H1 (cell line): Measurements from ENCODE around the gene KCNQ2. TPM values are rescaled to one million over a fixed set of nuclear protein-coding genes. Genes with fewer than 3 reads are reported as not detected.

Source experiments
- CTCF ChIA-PET: fragments of 300-600 bp; sonication (Branson Sonifier 250); formaldehyde crosslinking; loops from one replicate; lab custom pipeline; 2021; ENCODE audit not compliant: partially characterized antibody; lab: Charles Lee
- POLR2A ChIA-PET: fragments of 300-600 bp; sonication (Branson Sonifier 250); formaldehyde crosslinking; loops from one replicate; lab custom pipeline; 2021; ENCODE audit warnings: inconsistent platforms; ENCODE audit not compliant: partially characterized antibody; lab: Charles Lee
- DNase-seq, 2 experiments: peaks; one replicate each; pipeline versions ENCODE4 v3.0.0 to v3.0.0-alpha.2; 2010 to 2022; ENCODE audit warnings: low spot score in 2 of 2, low read depth in 1 of 2, mixed read lengths in 1 of 2
- FAIRE-seq: peaks from 2 replicates; lab custom pipeline; 2011; peaks lifted over from hg19 to GRCh38; lab: Jason Lieb, UNC
- H2AFZ ChIP-seq: 2 replicates; pipeline ENCODE4 v1.8.1; 2012; ENCODE audit warnings: low read length, inconsistent platforms
- H2AK5ac ChIP-seq: 2 replicates; pipeline ENCODE4 v1.6.1; 2013; ENCODE audit warnings: low read depth, low read length
- H2BK120ac ChIP-seq: replicated peaks from 2 replicates; pipeline ENCODE3; 2013; ENCODE audit warnings: low read depth, low read length, inconsistent platforms
- H2BK12ac ChIP-seq: 2 replicates; pipeline ENCODE4 v1.6.1; 2013; ENCODE audit warnings: low read depth, low read length
- H2BK15ac ChIP-seq: 2 replicates; pipeline ENCODE4 v1.6.1; 2013; ENCODE audit warnings: low read length
- H2BK20ac ChIP-seq: 2 replicates; pipeline ENCODE4 v1.6.1; 2013; ENCODE audit warnings: low read length
- H2BK5ac ChIP-seq: 2 replicates; pipeline ENCODE4 v1.6.1; 2013; ENCODE audit warnings: low read depth, low read length
- H3K14ac ChIP-seq: 2 replicates; pipeline ENCODE4 v1.6.1; 2013; ENCODE audit warnings: inconsistent platforms; ENCODE audit not compliant: insufficient read length
- H3K18ac ChIP-seq: 2 replicates; pipeline ENCODE4 v1.6.1; 2013; ENCODE audit warnings: low read length; ENCODE audit errors: extremely low read depth
- H3K23ac ChIP-seq: 2 replicates; pipeline ENCODE4 v1.6.1; 2013; ENCODE audit warnings: inconsistent platforms; ENCODE audit not compliant: insufficient read length
- H3K23me2 ChIP-seq: 2 replicates; pipeline ENCODE4 v1.6.1; 2013; ENCODE audit warnings: low read depth, low read length
- H3K27ac ChIP-seq: 2 replicates; pipeline ENCODE4 v1.6.1; 2011; ENCODE audit warnings: low read depth, low read length, inconsistent platforms
- H3K27me3 ChIP-seq, 4 experiments: replicated peaks in 1 of 4; 1 replicate in 1 of 4; 2 replicates in 3 of 4; pipeline versions ENCODE4 v1.6.1 to v1.8.1; 2011 to 2013; ENCODE audit warnings: low read length in 3 of 4, mild to moderate bottlenecking in 3 of 4, inconsistent platforms in 2 of 4, mixed read lengths in 2 of 4, moderate library complexity in 1 of 4; ENCODE audit not compliant: control insufficient read depth in 3 of 4, insufficient read depth in 3 of 4; ENCODE audit errors: extremely low read depth in 1 of 4
- H3K36me3 ChIP-seq, 4 experiments: 2 replicates each; pipeline versions ENCODE4 v1.6.1 to v1.8.1; 2011 to 2013; ENCODE audit warnings: mild to moderate bottlenecking in 4 of 4, low read length in 3 of 4, moderate library complexity in 2 of 4, control low read depth in 1 of 4, inconsistent platforms in 1 of 4; ENCODE audit not compliant: insufficient read depth in 4 of 4, control insufficient read depth in 2 of 4
- H3K4ac ChIP-seq: replicated peaks from 2 replicates; pipeline ENCODE3; 2013; ENCODE audit warnings: low read length, low read depth, mixed read lengths, inconsistent platforms; ENCODE audit not compliant: insufficient read length
- H3K4me1 ChIP-seq, 4 experiments: replicated peaks in 1 of 4; 1 replicate in 1 of 4; 2 replicates in 3 of 4; pipeline versions ENCODE4 v1.6.1 to v1.8.1; 2011 to 2013; ENCODE audit warnings: low read length in 3 of 4, inconsistent platforms in 2 of 4, mixed read lengths in 1 of 4; ENCODE audit not compliant: insufficient read depth in 4 of 4, control insufficient read depth in 3 of 4
- H3K4me2 ChIP-seq, 2 experiments: 2 replicates each; pipeline versions ENCODE4 v1.6.1 to v1.8.1; 2011 to 2013; ENCODE audit warnings: low read depth in 2 of 2, low read length in 2 of 2, control low read depth in 1 of 2, inconsistent platforms in 1 of 2, mild to moderate bottlenecking in 1 of 2; ENCODE audit not compliant: insufficient read depth in 1 of 2
- H3K4me3 ChIP-seq, 4 experiments: fragments of 200-600, 300-600 bp in 1 of 4; sonication (generic), shearing (Covaris generic), sonication (Bioruptor Twin) in 1 of 4; 2 replicates each; pipeline versions ENCODE4 v1.5.1 to v1.8.1; 2011 to 2016; ENCODE audit warnings: low read length in 4 of 4, low read depth in 3 of 4, control low read depth in 2 of 4, inconsistent platforms in 2 of 4, mild to moderate bottlenecking in 2 of 4, mixed read lengths in 1 of 4, moderate library complexity in 1 of 4; ENCODE audit not compliant: insufficient read depth in 2 of 4; ENCODE audit errors: extremely low read depth in 1 of 4
- H3K56ac ChIP-seq: replicated peaks from 2 replicates; pipeline ENCODE3; 2013; ENCODE audit warnings: low read depth, mild to moderate bottlenecking, mixed read lengths, low read length, inconsistent platforms; ENCODE audit not compliant: insufficient read length
- H3K79me1 ChIP-seq: 2 replicates; pipeline ENCODE4 v1.6.1; 2013; ENCODE audit warnings: low read depth, low read length, control low read depth
- H3K79me2 ChIP-seq, 2 experiments: 2 replicates each; pipeline versions ENCODE4 v1.6.1 to v1.8.1; 2012 to 2013; ENCODE audit warnings: low read length in 2 of 2, mild to moderate bottlenecking in 2 of 2, inconsistent platforms in 1 of 2; ENCODE audit not compliant: insufficient read depth in 2 of 2, control insufficient read depth in 1 of 2
- H3K9ac ChIP-seq, 4 experiments: replicated peaks in 1 of 4; 1 replicate in 1 of 4; 2 replicates in 3 of 4; pipeline versions ENCODE4 v1.6.1 to v1.8.1; 2011 to 2013; ENCODE audit warnings: low read depth in 3 of 4, low read length in 3 of 4, control low read depth in 2 of 4, mild to moderate bottlenecking in 2 of 4, moderate library complexity in 2 of 4, inconsistent platforms in 1 of 4; ENCODE audit errors: extremely low read depth in 1 of 4
- H3K9me3 ChIP-seq, 2 experiments: 2 replicates each; pipeline versions ENCODE4 v1.6.1 to v1.8.1; 2012 to 2013; ENCODE audit warnings: mild to moderate bottlenecking in 2 of 2, moderate library complexity in 2 of 2, control low read depth in 1 of 2, inconsistent platforms in 1 of 2, low read depth in 1 of 2, low read length in 1 of 2, mixed read lengths in 1 of 2; ENCODE audit not compliant: insufficient read depth in 2 of 2
- H4K20me1 ChIP-seq, 2 experiments: replicated peaks in 1 of 2; 2 replicates each; pipeline versions ENCODE3 to v1.8.1; 2011 to 2013; ENCODE audit warnings: inconsistent platforms in 2 of 2, low read length in 2 of 2, mild to moderate bottlenecking in 1 of 2; ENCODE audit not compliant: insufficient read depth in 2 of 2, control insufficient read depth in 1 of 2
- H4K5ac ChIP-seq: 2 replicates; pipeline ENCODE4 v1.6.1; 2013; ENCODE audit warnings: low read length, low read depth, mixed read lengths, inconsistent platforms; ENCODE audit not compliant: insufficient read length
- H4K8ac ChIP-seq: 2 replicates; pipeline ENCODE4 v1.8.0; 2013; ENCODE audit warnings: mild to moderate bottlenecking, moderate library complexity, low read length, inconsistent platforms; ENCODE audit not compliant: insufficient read depth; ENCODE audit errors: extremely low read depth
- H4K91ac ChIP-seq: replicated peaks from 2 replicates; pipeline ENCODE3; 2013; ENCODE audit warnings: low read length, mixed read lengths, inconsistent platforms; ENCODE audit not compliant: insufficient read length
- ATF2 ChIP-seq: IDR thresholded peaks from 2 replicates; pipeline ENCODE4 v1.6.1; 2012; ENCODE audit warnings: low read length, inconsistent platforms
- CBX8 ChIP-seq: fragments of 300-800, 300-1000 bp; sonication (generic); IDR thresholded peaks from 2 replicates; pipeline ENCODE4 v1.7.1; 2016; ENCODE audit warnings: low read depth, low read length, borderline replicate concordance
- CHD1 ChIP-seq: IDR thresholded peaks from 2 replicates; pipeline ENCODE4 v1.6.1; 2012; ENCODE audit warnings: low read depth, low read length, improper control_type of control experiment
- FOSL1 ChIP-seq: IDR thresholded peaks from 2 replicates; pipeline ENCODE4 v1.6.1; 2011; ENCODE audit warnings: mild to moderate bottlenecking, low read depth, low read length, moderate library complexity; ENCODE audit not compliant: insufficient read depth
- GABPA ChIP-seq: IDR thresholded peaks from 2 replicates; pipeline ENCODE4 v1.6.1; 2011; ENCODE audit warnings: mild to moderate bottlenecking, low read length, moderate library complexity, borderline replicate concordance; ENCODE audit not compliant: insufficient read depth
- KDM1A ChIP-seq: fragments of 200-600, 300-600 bp; sonication (generic); IDR thresholded peaks from 2 replicates; pipeline ENCODE4 v1.7.1; 2016; ENCODE audit warnings: mild to moderate bottlenecking, low read length, borderline replicate concordance
- SIN3A ChIP-seq, 2 experiments: IDR thresholded peaks in 1 of 2; conservative IDR thresholded peaks in 1 of 2; 2 replicates each; pipeline ENCODE4 v1.6.1; 2011 to 2012; ENCODE audit warnings: low read length in 2 of 2, improper control_type of control experiment in 1 of 2, low read depth in 1 of 2, mild to moderate bottlenecking in 1 of 2
- TBP ChIP-seq: IDR thresholded peaks from 2 replicates; pipeline ENCODE4 v1.6.1; 2011; ENCODE audit warnings: low read depth, low read length, improper control_type of control experiment
- YY1 ChIP-seq: IDR thresholded peaks from 2 replicates; pipeline ENCODE4 v1.6.1; 2011; ENCODE audit warnings: low read depth, mild to moderate bottlenecking, low read length
- WGBS, 2 experiments: shearing (Covaris generic) in 1 of 2; methylation state at CpG; one replicate each; pipeline versions ENCODE4 v1.1.6 to v1.1.7; 2013 to 2015; ENCODE audit warnings: low lambda C conversion rate in 2 of 2, mixed read lengths in 2 of 2, inconsistent platforms in 1 of 2, low coverage in 1 of 2, missing lambda C conversion rate in 1 of 2; ENCODE audit not compliant: insufficient replicate concordance in 2 of 2, insufficient coverage in 1 of 2, insufficient read length in 1 of 2; ENCODE audit errors: extremely low coverage in 1 of 2, missing lambda C conversion rate in 1 of 2; 5-methylcytosine and 5-hydroxymethylcytosine counted together
- polyA plus RNA-seq, 7 experiments: library from polyadenylated mRNA; depleted of rRNA in 3 of 7; stranded (reverse) in 5 of 7; unstranded in 2 of 7; fragments of >200 nt in 5 of 7; fragments of 200-250 nt in 2 of 7; gene quantifications; 1 replicate in 5 of 7; 2 replicates in 1 of 7; 4 replicates in 1 of 7; pipeline versions ENCODE4 v1.2.1 to v1.2.3, GENCODE V29; 2011 to 2013; ENCODE audit warnings: missing spikeins in 2 of 7, mixed read lengths in 2 of 7
- total RNA-seq: library from RNA; stranded (reverse); fragmentation: NEBNext Ultra II Directional; extraction: Animal tissue kit (Norgen Biotek cat#: 25700); gene quantifications from 2 replicates; pipeline ENCODE4 v1.2.1, GENCODE V29; 2021

The KCNQ2 gene
- total and polyA plus RNA-seq, 2 of the 8 experiments (the other 6 are each of a cell fraction or from before 2014, with no cell fraction given), result 82.6 to 243 TPM

DNA sequence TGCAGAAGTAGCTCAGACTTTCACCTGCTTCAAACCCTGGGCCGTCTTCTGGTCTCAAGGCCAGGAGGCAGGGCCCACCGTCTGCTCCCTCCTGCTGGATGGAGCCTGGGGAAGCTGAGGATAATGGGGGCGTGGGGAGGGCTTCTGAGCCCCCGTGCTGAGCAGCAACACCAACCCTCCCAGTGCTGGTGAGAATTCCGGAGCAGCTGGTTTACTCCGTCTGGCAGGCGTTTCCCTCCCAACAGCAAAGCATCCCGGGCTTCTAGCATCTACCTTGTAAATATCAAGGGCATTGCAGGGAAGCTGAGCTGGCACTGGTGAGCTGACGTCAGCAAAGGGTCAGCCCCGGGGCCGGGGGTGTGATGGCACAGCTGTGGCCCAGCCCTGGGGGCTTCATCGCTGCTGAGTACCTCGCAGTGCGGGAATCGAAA is 94.5 kb downstream of the KCNQ2 start:
- H3K79me1 ChIP-seq, result no peaks in the 10 kb centered on the region
- H3K4ac ChIP-seq, result no peak overlapping the region
- DNase-seq, result no peak
- no peak overlapping the region for H2BK12ac ChIP-seq
- 59% methylated on average over 15 of the region's 15 CpGs; no CpG with 5 or more reads in 1 of the 2 experiments for WGBS, 2 experiments
- TF ChIP-seq YY1, result no peak
- no peak for TF ChIP-seq GABPA
- TF ChIP-seq SIN3A (conservative IDR thresholded peaks at IDR 0.05 in 1 of 2, IDR thresholded peaks at IDR 0.05 in 1 of 2; ENCODE audit: low read depth in 1 of 2, low read length in 2 of 2), result no peak
- TF ChIP-seq ATF2, result no peak
- TF ChIP-seq TBP, result no peak
- no peak for TF ChIP-seq CBX8
- TF ChIP-seq KDM1A, result no peak
- TF ChIP-seq FOSL1, result no peak
- TF ChIP-seq CHD1, result no peak
- peaks cover 3 to 20% (median 14%) of the 10 kb centered on the region in 4 experiments for H3K4me1 ChIP-seq
- no peak overlapping the region for H3K14ac ChIP-seq
- POLR2A ChIA-PET, result interaction anchor here (0.8 to 1.9 kb wide), 6 partner anchors 11 to 264 kb away, joined by 3 to 7 read pairs (median 4); no protein-coding TSS in a partner anchor
- H2BK20ac ChIP-seq, result 0 out of 2 replicates have a peak overlapping the region, but pooled peaks have one; percentile 80
- no peaks in the 10 kb centered on the region for H3K36me3 ChIP-seq
- no peaks in the 10 kb centered on the region for H4K20me1 ChIP-seq
- H3K4me2 ChIP-seq, result peak overlapping the region; percentile 25 to 66
- peaks cover 0 to 2% (median 0%) of the 10 kb centered on the region in 4 experiments; a peak in 1 of 7 replicates for H3K27me3 ChIP-seq
- no peak overlapping the region for H2BK120ac ChIP-seq
- H2AK5ac ChIP-seq, result no peak overlapping the region
- H3K23ac ChIP-seq, result no peak overlapping the region
- FAIRE-seq, result no peak
- H3K9me3 ChIP-seq, result no peaks in the 10 kb centered on the region
- no peaks in the 10 kb centered on the region; the same call in none of the 2 replicates for H3K23me2 ChIP-seq
- CTCF ChIA-PET, result interaction anchor here (0.8 to 9.9 kb wide), 28 partner anchors 7 to 222 kb away, joined by 3 to 230 read pairs (median 5); partner anchors contain the start of genes CHRNA4 and COL20A1
- H3K27ac ChIP-seq, result no peak overlapping the region
- peak overlapping the region in 1 of 4 experiments; percentile 40; a peak in 1 of 8 replicates for H3K4me3 ChIP-seq
- H3K56ac ChIP-seq, result no peak overlapping the region
- no peak overlapping the region for H4K8ac ChIP-seq
- H2AFZ ChIP-seq, result no peak overlapping the region
- H3K18ac ChIP-seq, result no peak overlapping the region
- no peak overlapping the region; the same call in 1 of the 2 replicates for H2BK5ac ChIP-seq
- H3K9ac ChIP-seq, result no peak overlapping the region
- no peak overlapping the region for H4K91ac ChIP-seq
- H4K5ac ChIP-seq, result no peak overlapping the region
- no peak overlapping the region for H2BK15ac ChIP-seq
- no peaks in the 10 kb centered on the region for H3K79me2 ChIP-seq
